Urinary bladder (tissue), 4 donors: ENCODE measurements around the gene TRMT2A. TPM values are rescaled to one million over a fixed set of nuclear protein-coding genes. Genes with fewer than 3 reads are reported as not detected.

Source experiments
- DNase-seq: peaks from one replicate; pipeline ENCODE4 v3.0.0-alpha.2; 2015; ENCODE audit errors: extremely low spot score
- H3K27ac ChIP-seq: one replicate; pipeline ENCODE4 v1.5.1; 2013; ENCODE audit warnings: low read depth, mild to moderate bottlenecking, moderate library complexity
- H3K36me3 ChIP-seq: one replicate; pipeline ENCODE4 v1.6.1; 2013; ENCODE audit warnings: mild to moderate bottlenecking, moderate library complexity; ENCODE audit not compliant: insufficient read depth
- H3K4me1 ChIP-seq: one replicate; pipeline ENCODE4 v1.6.1; 2013; ENCODE audit warnings: mild to moderate bottlenecking, moderate library complexity; ENCODE audit not compliant: insufficient read depth
- H3K4me3 ChIP-seq: one replicate; pipeline ENCODE4 v1.5.1; 2013; ENCODE audit warnings: low read depth, low read length
- WGBS: extraction: QIAGEN DNeasy Blood & Tissue Kit; methylation state at CpG from one replicate; pipeline ENCODE4 v1.1.7; 2013; 5-methylcytosine and 5-hydroxymethylcytosine counted together
- polyA plus RNA-seq: library from polyadenylated mRNA; stranded (reverse); fragments of 200-250 nt; gene quantifications from one replicate; pipeline ENCODE4 v1.2.3, GENCODE V29; 2013
- total RNA-seq: library from RNA; depleted of rRNA; stranded (reverse); fragments of >200 nt; gene quantifications from one replicate; pipeline ENCODE4 v1.2.3, GENCODE V29; 2014
- donor health status: healthy with polysubstance abuse.
- donor health status: healthy.

Gene TRMT2A
- total and polyA plus RNA-seq, 2 donors, result 23.3 to 37.9 TPM

GRCh38 chr22:20102203-20102780, 14.7 kb downstream of the TRMT2A start:
- H3K36me3 ChIP-seq, result peaks cover 12% of the 10 kb centered on the region
- whole genome bisulfite sequencing, result 91% methylated on average over 12 of the region's 12 CpGs
- H3K4me3 ChIP-seq, result no peak overlapping the region
- no peak overlapping the region for H3K27ac ChIP-seq
- no peaks in the 10 kb centered on the region for H3K4me1 ChIP-seq
- no peak for DNase-seq

- no peak for DNase-seq
- Histone ChIP-seq H3K27ac (no peak overlapping the region), H3K4me3 (no peak overlapping the region), H3K4me1 (no peaks in the 10 kb centered on the region), H3K36me3 (peaks cover 9% of the 10 kb centered on the region)
- WGBS, result 89% methylated on average over 8 of the region's 8 CpGs
Measured at GRCh38 chr22:20101638-20102037, 15.4 kb downstream of the TRMT2A start.

GRCh38 chr22:20099099-20099711, 17.8 kb downstream of the TRMT2A start:
- no peak overlapping the region for H3K27ac ChIP-seq
- DNase-seq, result no peak
- H3K4me3 ChIP-seq, result no peak overlapping the region
- 95% methylated on average over 6 of the region's 6 CpGs for WGBS
- H3K4me1 ChIP-seq, result no peaks in the 10 kb centered on the region
- H3K36me3 ChIP-seq, result peaks cover 6% of the 10 kb centered on the region

GRCh38 chr22:20096574-20097420, 20.2 kb downstream of the TRMT2A start:
- DNase-seq, result no peak
- H3K4me3 ChIP-seq, result no peak overlapping the region
- peaks cover 9% of the 10 kb centered on the region for H3K36me3 ChIP-seq
- no peaks in the 10 kb centered on the region for H3K4me1 ChIP-seq
- over 99% methylated on average over 2 of the region's 2 CpGs for WGBS
- H3K27ac ChIP-seq, result no peak overlapping the region

- Histone ChIP-seq H3K4me3 (no peak overlapping the region), H3K36me3 (peaks cover 7% of the 10 kb centered on the region)
- 95% methylated on average over 4 of the region's 4 CpGs for WGBS
Measured at GRCh38 chr22:20095521-20095920, 21.5 kb downstream of the TRMT2A start.

GRCh38 chr22:20094197-20094807, 22.7 kb downstream of the TRMT2A start:
- Histone ChIP-seq H3K4me3 (no peak overlapping the region), H3K4me1 (no peaks in the 10 kb centered on the region), H3K36me3 (peaks cover 5% of the 10 kb centered on the region), H3K27ac (no peak overlapping the region)
- DNase-seq, result no peak
- 94% methylated on average over 15 of the region's 15 CpGs for WGBS

More at GRCh38 chr22:20095521-20095920, 21.5 kb downstream of the TRMT2A start:
- no peak for DNase-seq
- Histone ChIP-seq H3K4me1 (no peaks in the 10 kb centered on the region), H3K27ac (no peak overlapping the region)

- no peak for DNase-seq
- 93% methylated on average over 13 of the region's 13 CpGs for WGBS
- H3K36me3 ChIP-seq, result peaks cover 5% of the 10 kb centered on the region
- no peak overlapping the region for H3K27ac ChIP-seq
- no peaks in the 10 kb centered on the region for H3K4me1 ChIP-seq
- H3K4me3 ChIP-seq, result no peak overlapping the region
Measured at GRCh38 chr22:20093418-20094196, 23.4 kb downstream of the TRMT2A start.

- no peak overlapping the region for H3K4me3 ChIP-seq
- H3K36me3 ChIP-seq, result peaks cover 5% of the 10 kb centered on the region
- DNase-seq, result no peak
- H3K4me1 ChIP-seq, result no peaks in the 10 kb centered on the region
- 93% methylated on average over 11 of the region's 11 CpGs for WGBS
- no peak overlapping the region for H3K27ac ChIP-seq
Measured at GRCh38 chr22:20092477-20092854, 24.6 kb downstream of the TRMT2A start.

GRCh38 chr22:20091690-20092476, 25.1 kb downstream of the TRMT2A start:
- H3K27ac ChIP-seq, result no peak overlapping the region
- WGBS, result 92% methylated on average over 16 of the region's 16 CpGs
- no peak for DNase-seq
- H3K36me3 ChIP-seq, result peaks cover 5% of the 10 kb centered on the region
- no peaks in the 10 kb centered on the region for H3K4me1 ChIP-seq
- no peak overlapping the region for H3K4me3 ChIP-seq

GRCh38 chr22:20090730-20091240, 26.2 kb downstream of the TRMT2A start:
- no peak overlapping the region for H3K27ac ChIP-seq
- 93% methylated on average over 9 of the region's 9 CpGs for WGBS
- H3K4me3 ChIP-seq, result no peak overlapping the region
- no peak for DNase-seq
- peaks cover 5% of the 10 kb centered on the region for H3K36me3 ChIP-seq
- H3K4me1 ChIP-seq, result no peaks in the 10 kb centered on the region

- Histone ChIP-seq H3K4me1 (no peaks in the 10 kb centered on the region), H3K27ac (no peak overlapping the region), H3K36me3 (peaks cover 5% of the 10 kb centered on the region), H3K4me3 (no peak overlapping the region)
- 92% methylated on average over 11 of the region's 11 CpGs for WGBS
- no peak for DNase-seq
Measured at GRCh38 chr22:20089977-20090729, 26.9 kb downstream of the TRMT2A start.
